Measurements from ENCODE around the gene SLC66A2. TPM values are rescaled to one million over a fixed set of nuclear protein-coding genes. Genes with fewer than 3 reads are reported as not detected.

SLC66A2 gene
- total RNA-seq, 1 donor from 2014 or later: 35.1 TPM

DNA sequence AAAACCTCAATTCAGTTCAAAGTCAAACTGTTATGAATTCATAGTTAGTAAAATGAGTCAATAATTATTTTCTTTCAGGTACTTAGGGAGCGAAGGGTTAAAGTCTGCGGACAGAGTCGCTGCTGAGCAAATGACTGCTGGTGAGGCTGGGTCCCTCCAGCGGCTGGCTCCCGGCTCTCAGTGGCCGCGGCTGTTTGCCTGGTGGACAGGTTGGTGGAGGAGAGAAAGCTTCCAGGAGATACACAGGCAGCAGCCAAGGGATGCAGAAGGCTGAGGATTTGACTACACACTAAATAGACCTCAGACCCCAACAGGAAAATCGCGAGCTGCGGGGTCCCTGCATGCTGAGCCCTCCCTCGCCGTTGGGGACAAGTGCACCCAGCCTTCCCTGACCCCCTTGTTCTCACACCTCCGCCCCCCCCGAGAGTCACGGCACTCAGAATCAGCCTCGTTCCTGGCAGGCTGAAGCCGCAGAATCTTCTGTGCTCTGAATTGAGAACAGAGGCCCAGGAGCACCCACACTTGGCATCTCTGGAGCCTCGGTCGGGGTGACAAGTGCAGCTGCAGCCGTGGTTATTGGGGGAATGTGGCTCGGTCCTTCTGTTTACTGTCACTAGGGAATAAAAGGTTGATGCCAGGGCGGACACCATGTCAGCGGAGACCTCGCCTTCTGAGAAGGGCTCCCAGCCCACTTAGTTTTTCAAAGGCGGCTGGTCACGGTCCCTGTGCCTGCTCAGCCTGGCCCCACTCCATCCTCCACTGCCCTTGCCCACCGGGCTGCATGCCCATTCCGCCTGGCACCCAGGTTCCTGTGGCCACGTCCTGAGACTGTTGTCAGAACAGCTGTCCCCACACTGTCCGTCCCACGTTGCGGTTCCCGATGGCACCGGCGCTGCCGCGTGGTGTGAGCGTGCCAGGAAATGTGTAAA is 74.0 kb downstream of the SLC66A2 start:
- H3K27ac Mint-ChIP-seq (ENCODE audit: unreplicated experiment): no peak overlapping the region
- no peaks in the 10 kb centered on the region for H3K36me3 Mint-ChIP-seq (ENCODE audit: unreplicated experiment)
- H3K4me1 Mint-ChIP-seq (ENCODE audit: unreplicated experiment): no peaks in the 10 kb centered on the region
- peaks cover 23% of the 10 kb centered on the region for H3K9me3 Mint-ChIP-seq (ENCODE audit: unreplicated experiment)
- TF ChIP-seq, protein P1, sequence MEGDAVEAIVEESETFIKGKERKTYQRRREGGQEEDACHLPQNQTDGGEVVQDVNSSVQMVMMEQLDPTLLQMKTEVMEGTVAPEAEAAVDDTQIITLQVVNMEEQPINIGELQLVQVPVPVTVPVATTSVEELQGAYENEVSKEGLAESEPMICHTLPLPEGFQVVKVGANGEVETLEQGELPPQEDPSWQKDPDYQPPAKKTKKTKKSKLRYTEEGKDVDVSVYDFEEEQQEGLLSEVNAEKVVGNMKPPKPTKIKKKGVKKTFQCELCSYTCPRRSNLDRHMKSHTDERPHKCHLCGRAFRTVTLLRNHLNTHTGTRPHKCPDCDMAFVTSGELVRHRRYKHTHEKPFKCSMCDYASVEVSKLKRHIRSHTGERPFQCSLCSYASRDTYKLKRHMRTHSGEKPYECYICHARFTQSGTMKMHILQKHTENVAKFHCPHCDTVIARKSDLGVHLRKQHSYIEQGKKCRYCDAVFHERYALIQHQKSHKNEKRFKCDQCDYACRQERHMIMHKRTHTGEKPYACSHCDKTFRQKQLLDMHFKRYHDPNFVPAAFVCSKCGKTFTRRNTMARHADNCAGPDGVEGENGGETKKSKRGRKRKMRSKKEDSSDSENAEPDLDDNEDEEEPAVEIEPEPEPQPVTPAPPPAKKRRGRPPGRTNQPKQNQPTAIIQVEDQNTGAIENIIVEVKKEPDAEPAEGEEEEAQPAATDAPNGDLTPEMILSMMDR (IDR thresholded peaks at IDR 0.05): no peak
- DNase-seq (ENCODE audit: extremely low spot score, unreplicated experiment): peak; percentile 83
- no peak overlapping the region for H3K4me3 Mint-ChIP-seq (ENCODE audit: unreplicated experiment)
- H3K27me3 Mint-ChIP-seq (ENCODE audit: unreplicated experiment): no peaks in the 10 kb centered on the region

DNA sequence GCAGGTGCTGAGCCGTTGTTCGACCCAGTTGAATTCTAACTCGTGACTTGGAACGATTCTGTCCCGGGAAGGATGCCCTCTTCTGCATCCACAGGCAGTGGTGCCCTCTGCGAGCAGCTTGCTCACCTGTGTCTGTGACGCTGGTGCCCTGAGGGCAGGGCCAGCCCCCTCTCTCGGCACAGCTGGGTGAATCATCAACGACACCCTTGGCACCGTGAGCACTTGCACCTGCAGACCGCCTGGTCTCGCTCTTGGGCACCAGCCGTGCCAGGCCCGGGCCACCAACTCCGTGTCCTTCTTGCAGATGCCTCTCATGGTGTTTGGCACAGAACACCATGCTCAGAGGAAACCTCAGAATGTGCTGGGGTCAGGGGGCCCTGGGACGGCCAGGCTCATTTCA is 75.0 kb downstream of the SLC66A2 start:
- Mint-ChIP-seq H3K9me3 (ENCODE audit: unreplicated experiment) (peaks cover 14% of the 10 kb centered on the region), H3K27me3 (ENCODE audit: unreplicated experiment) (no peaks in the 10 kb centered on the region), H3K27ac (ENCODE audit: unreplicated experiment) (no peak overlapping the region), H3K36me3 (ENCODE audit: unreplicated experiment) (no peaks in the 10 kb centered on the region), H3K4me1 (ENCODE audit: unreplicated experiment) (no peaks in the 10 kb centered on the region), H3K4me3 (ENCODE audit: unreplicated experiment) (no peak overlapping the region)
- TF ChIP-seq, protein P1 (IDR thresholded peaks at IDR 0.05): no peak
- DNase-seq (ENCODE audit: extremely low spot score, unreplicated experiment): peak; percentile 83

- no peak overlapping the region for H3K4me3 Mint-ChIP-seq (ENCODE audit: unreplicated experiment)
- TF ChIP-seq, protein P1 (IDR thresholded peaks at IDR 0.05): no peak
- H3K27me3 Mint-ChIP-seq (ENCODE audit: unreplicated experiment): no peaks in the 10 kb centered on the region
- H3K27ac Mint-ChIP-seq (ENCODE audit: unreplicated experiment): no peak overlapping the region
- DNase-seq (ENCODE audit: extremely low spot score, unreplicated experiment): peak; percentile 83
- peaks cover 12% of the 10 kb centered on the region for H3K9me3 Mint-ChIP-seq (ENCODE audit: unreplicated experiment)
- H3K4me1 Mint-ChIP-seq (ENCODE audit: unreplicated experiment): no peaks in the 10 kb centered on the region
- no peaks in the 10 kb centered on the region for H3K36me3 Mint-ChIP-seq (ENCODE audit: unreplicated experiment)
These were observed 75.5 kb downstream of the SLC66A2 start for GRCh38 chr18:79875931-79876461.

DNA sequence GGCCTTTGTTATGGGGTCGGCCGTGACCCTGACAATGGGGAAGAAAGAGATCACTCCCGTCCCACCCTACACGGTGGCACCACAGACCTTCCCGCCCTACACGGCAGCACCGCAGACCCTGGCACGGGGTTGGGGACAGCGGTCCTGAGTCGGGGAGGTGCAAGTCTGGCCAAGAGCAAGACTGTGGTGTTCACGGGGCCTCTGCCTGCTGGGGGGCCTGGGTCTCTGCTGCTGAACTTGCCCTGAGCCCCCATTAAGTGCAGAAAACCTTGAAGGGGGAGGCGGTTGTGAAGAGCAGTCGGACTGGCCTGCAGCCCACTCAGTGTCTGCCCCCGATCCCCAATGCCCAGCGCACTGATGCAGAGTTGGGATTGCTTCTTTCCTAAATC is 75.9 kb downstream of the SLC66A2 start:
- no peaks in the 10 kb centered on the region for H3K36me3 Mint-ChIP-seq (ENCODE audit: unreplicated experiment)
- no peaks in the 10 kb centered on the region for H3K27me3 Mint-ChIP-seq (ENCODE audit: unreplicated experiment)
- H3K4me1 Mint-ChIP-seq (ENCODE audit: unreplicated experiment): no peaks in the 10 kb centered on the region
- no peak overlapping the region for H3K27ac Mint-ChIP-seq (ENCODE audit: unreplicated experiment)
- peaks cover 7% of the 10 kb centered on the region for H3K9me3 Mint-ChIP-seq (ENCODE audit: unreplicated experiment)
- DNase-seq (ENCODE audit: extremely low spot score, unreplicated experiment): peak; percentile 83
- TF ChIP-seq, protein P1 (IDR thresholded peaks at IDR 0.05): no peak
- H3K4me3 Mint-ChIP-seq (ENCODE audit: unreplicated experiment): no peak overlapping the region
